Loucy (cell line): ENCODE results near the gene TNNT2.

Source experiments
- EZH2phosphoT487 ChIP-seq: fragments of 200-600 bp; IDR thresholded peaks from 2 replicates; pipeline ENCODE4 v1.6.1; 2018; ENCODE audit warnings: antibody characterized with exemption, mild to moderate bottlenecking, moderate library complexity, borderline replicate concordance
- TF ChIP-seq, protein P1 (sequence below): fragments of 200-600 bp; sonication (generic); conservative IDR thresholded peaks from 2 replicates; pipeline ENCODE4 v1.5.1; 2014; ENCODE audit warnings: mild to moderate bottlenecking, antibody characterized with exemption, low read length

DNA sequence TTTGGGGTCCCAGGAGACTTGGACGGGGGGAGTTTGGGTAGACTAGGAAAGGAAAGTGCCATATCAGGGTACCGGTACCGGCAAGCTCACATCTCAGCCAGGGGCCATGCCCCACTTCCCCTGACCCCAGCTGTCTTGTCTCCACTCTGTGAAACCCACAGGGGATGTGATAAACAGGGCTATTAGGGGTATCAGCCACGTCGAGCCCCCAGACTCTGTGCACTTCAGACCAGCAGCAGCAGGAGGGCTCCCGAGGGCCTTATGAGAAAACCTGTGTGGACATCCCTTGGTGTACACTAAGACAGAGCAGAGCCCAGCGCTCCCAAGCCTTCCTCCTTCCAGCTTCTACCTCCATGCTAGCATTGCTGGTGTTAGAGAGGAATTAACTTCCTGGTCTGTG lies 46.3 kb downstream of the TNNT2 start:
- TF ChIP-seq, protein P1, sequence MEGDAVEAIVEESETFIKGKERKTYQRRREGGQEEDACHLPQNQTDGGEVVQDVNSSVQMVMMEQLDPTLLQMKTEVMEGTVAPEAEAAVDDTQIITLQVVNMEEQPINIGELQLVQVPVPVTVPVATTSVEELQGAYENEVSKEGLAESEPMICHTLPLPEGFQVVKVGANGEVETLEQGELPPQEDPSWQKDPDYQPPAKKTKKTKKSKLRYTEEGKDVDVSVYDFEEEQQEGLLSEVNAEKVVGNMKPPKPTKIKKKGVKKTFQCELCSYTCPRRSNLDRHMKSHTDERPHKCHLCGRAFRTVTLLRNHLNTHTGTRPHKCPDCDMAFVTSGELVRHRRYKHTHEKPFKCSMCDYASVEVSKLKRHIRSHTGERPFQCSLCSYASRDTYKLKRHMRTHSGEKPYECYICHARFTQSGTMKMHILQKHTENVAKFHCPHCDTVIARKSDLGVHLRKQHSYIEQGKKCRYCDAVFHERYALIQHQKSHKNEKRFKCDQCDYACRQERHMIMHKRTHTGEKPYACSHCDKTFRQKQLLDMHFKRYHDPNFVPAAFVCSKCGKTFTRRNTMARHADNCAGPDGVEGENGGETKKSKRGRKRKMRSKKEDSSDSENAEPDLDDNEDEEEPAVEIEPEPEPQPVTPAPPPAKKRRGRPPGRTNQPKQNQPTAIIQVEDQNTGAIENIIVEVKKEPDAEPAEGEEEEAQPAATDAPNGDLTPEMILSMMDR: no peak
- no peak for TF ChIP-seq EZH2phosphoT487
